Parathyroid adenoma (tissue), 2 donors: ENCODE results near the gene GPX2.

ENCODE experiments used
- H2AFZ ChIP-seq: fragments of 300-600 bp; sonication (generic); one replicate; pipeline ENCODE4 v1.7.0; 2017; ENCODE audit warnings: antibody characterized with exemption, mild to moderate bottlenecking
- H3K27ac ChIP-seq: fragments of 300-600 bp; sonication (generic); one replicate; pipeline ENCODE4 v1.7.0; 2017
- H3K27me3 ChIP-seq: fragments of 300-600 bp; sonication (generic); one replicate; pipeline ENCODE4 v1.7.0; 2017; ENCODE audit warnings: low read length; ENCODE audit not compliant: control insufficient read depth, insufficient read depth
- H3K36me3 ChIP-seq: fragments of 300-600 bp; sonication (generic); one replicate; pipeline ENCODE4 v1.7.0; 2017; ENCODE audit warnings: low read length; ENCODE audit not compliant: control insufficient read depth, insufficient read depth
- H3K4me1 ChIP-seq: fragments of 300-600 bp; sonication (generic); one replicate; pipeline ENCODE4 v1.7.0; 2017; ENCODE audit warnings: control low read depth
- H3K4me2 ChIP-seq: fragments of 300-600 bp; sonication (generic); one replicate; pipeline ENCODE4 v1.7.0; 2017; ENCODE audit warnings: low read length
- H3K4me3 ChIP-seq: fragments of 300-600 bp; sonication (generic); one replicate; pipeline ENCODE4 v1.7.0; 2017; ENCODE audit warnings: low read depth, low read length
- H3K79me2 ChIP-seq: fragments of 300-600 bp; sonication (generic); one replicate; pipeline ENCODE4 v1.7.0; 2017; ENCODE audit warnings: control low read depth
- H3K9ac ChIP-seq: fragments of 300-600 bp; sonication (generic); one replicate; pipeline ENCODE4 v1.7.0; 2017; ENCODE audit warnings: mild to moderate bottlenecking
- H3K9me3 ChIP-seq: fragments of 300-600 bp; sonication (generic); one replicate; pipeline ENCODE4 v1.7.0; 2017; ENCODE audit warnings: low read length; ENCODE audit not compliant: control insufficient read depth
- TF ChIP-seq, protein P1 (sequence below): fragments of 300-600 bp; sonication (generic); IDR thresholded peaks from one replicate; pipeline ENCODE4 v1.7.0; 2017; ENCODE audit warnings: antibody characterized with exemption, mild to moderate bottlenecking
- donor health status: primary hyperparathyroidism.

The GPX2 gene

GRCh38 chr14:64956697-64957406, 14.3 kb upstream of the GPX2 start:
- H3K36me3 ChIP-seq = no peaks in the 10 kb centered on the region
- H2AFZ ChIP-seq = no peak overlapping the region
- H3K9ac ChIP-seq = no peak overlapping the region
- peaks cover 74% of the 10 kb centered on the region for H3K4me1 ChIP-seq
- no peaks in the 10 kb centered on the region for H3K9me3 ChIP-seq
- H3K4me2 ChIP-seq = no peak overlapping the region
- no peaks in the 10 kb centered on the region for H3K79me2 ChIP-seq
- H3K27me3 ChIP-seq = no peaks in the 10 kb centered on the region
- peak overlapping the region; percentile 90 for H3K27ac ChIP-seq
- no peak overlapping the region for H3K4me3 ChIP-seq
- TF ChIP-seq, protein P1, sequence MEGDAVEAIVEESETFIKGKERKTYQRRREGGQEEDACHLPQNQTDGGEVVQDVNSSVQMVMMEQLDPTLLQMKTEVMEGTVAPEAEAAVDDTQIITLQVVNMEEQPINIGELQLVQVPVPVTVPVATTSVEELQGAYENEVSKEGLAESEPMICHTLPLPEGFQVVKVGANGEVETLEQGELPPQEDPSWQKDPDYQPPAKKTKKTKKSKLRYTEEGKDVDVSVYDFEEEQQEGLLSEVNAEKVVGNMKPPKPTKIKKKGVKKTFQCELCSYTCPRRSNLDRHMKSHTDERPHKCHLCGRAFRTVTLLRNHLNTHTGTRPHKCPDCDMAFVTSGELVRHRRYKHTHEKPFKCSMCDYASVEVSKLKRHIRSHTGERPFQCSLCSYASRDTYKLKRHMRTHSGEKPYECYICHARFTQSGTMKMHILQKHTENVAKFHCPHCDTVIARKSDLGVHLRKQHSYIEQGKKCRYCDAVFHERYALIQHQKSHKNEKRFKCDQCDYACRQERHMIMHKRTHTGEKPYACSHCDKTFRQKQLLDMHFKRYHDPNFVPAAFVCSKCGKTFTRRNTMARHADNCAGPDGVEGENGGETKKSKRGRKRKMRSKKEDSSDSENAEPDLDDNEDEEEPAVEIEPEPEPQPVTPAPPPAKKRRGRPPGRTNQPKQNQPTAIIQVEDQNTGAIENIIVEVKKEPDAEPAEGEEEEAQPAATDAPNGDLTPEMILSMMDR = no peak

DNA sequence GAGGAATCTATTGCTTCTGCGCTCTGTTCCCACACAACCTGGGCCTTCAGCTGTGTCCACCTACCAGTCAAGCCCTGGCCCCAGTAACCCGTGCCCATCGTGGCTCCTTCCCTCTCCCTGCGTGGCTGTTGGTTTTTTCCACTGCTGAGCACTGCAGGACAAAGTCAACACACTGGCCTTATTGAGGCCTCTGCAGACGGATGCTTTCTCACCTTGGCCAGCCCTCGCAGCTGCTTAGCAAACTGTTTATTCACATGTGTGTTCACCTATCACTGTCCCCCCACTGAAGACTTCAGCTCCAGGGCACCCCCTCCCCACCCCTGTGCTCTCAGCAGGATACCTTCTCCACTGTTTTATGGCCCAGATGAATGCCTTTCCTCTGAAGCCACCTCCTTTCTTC, 12.8 kb upstream of the GPX2 start:
- Histone ChIP-seq H3K9me3 (no peaks in the 10 kb centered on the region), H3K4me3 (no peak overlapping the region), H3K9ac (no peak overlapping the region), H3K36me3 (no peaks in the 10 kb centered on the region), H3K27ac (peak overlapping the region; percentile 90), H3K79me2 (peaks cover 1% of the 10 kb centered on the region), H2AFZ (peak overlapping the region; percentile 35), H3K4me1 (peaks cover 66% of the 10 kb centered on the region), H3K4me2 (no peak overlapping the region), H3K27me3 (no peaks in the 10 kb centered on the region)
- TF ChIP-seq, protein P1 = no peak

- Histone ChIP-seq H2AFZ (no peak overlapping the region), H3K9me3 (no peaks in the 10 kb centered on the region), H3K4me3 (no peak overlapping the region), H3K27ac (peak overlapping the region; percentile 90), H3K9ac (no peak overlapping the region), H3K27me3 (no peaks in the 10 kb centered on the region), H3K4me2 (no peak overlapping the region), H3K4me1 (peaks cover 60% of the 10 kb centered on the region), H3K36me3 (no peaks in the 10 kb centered on the region), H3K79me2 (peaks cover 7% of the 10 kb centered on the region)
- TF ChIP-seq, protein P1 = no peak
Observed at GRCh38 chr14:64954491-64955240, 12.1 kb upstream of the GPX2 start.

- no peaks in the 10 kb centered on the region for H3K36me3 ChIP-seq
- H3K4me2 ChIP-seq = no peak overlapping the region
- H3K79me2 ChIP-seq = peaks cover 7% of the 10 kb centered on the region
- no peak overlapping the region for H3K4me3 ChIP-seq
- no peak overlapping the region for H2AFZ ChIP-seq
- H3K9me3 ChIP-seq = no peaks in the 10 kb centered on the region
- H3K27ac ChIP-seq = peak overlapping the region; percentile 90
- no peaks in the 10 kb centered on the region for H3K27me3 ChIP-seq
- H3K4me1 ChIP-seq = peaks cover 52% of the 10 kb centered on the region
- no peak overlapping the region for H3K9ac ChIP-seq
- TF ChIP-seq, protein P1 = no peak
Observed at GRCh38 chr14:64953661-64954060, 11.1 kb upstream of the GPX2 start.
